Measurements from ENCODE around the gene ANKRD40CL. TPM values are rescaled to one million over a fixed set of nuclear protein-coding genes. Genes with fewer than 3 reads are reported as not detected.

Gene ANKRD40CL
- total RNA-seq, 3 donors from 2014 or later (not counting 1 experiment from before 2014, with no cell fraction given): not detected

DNA sequence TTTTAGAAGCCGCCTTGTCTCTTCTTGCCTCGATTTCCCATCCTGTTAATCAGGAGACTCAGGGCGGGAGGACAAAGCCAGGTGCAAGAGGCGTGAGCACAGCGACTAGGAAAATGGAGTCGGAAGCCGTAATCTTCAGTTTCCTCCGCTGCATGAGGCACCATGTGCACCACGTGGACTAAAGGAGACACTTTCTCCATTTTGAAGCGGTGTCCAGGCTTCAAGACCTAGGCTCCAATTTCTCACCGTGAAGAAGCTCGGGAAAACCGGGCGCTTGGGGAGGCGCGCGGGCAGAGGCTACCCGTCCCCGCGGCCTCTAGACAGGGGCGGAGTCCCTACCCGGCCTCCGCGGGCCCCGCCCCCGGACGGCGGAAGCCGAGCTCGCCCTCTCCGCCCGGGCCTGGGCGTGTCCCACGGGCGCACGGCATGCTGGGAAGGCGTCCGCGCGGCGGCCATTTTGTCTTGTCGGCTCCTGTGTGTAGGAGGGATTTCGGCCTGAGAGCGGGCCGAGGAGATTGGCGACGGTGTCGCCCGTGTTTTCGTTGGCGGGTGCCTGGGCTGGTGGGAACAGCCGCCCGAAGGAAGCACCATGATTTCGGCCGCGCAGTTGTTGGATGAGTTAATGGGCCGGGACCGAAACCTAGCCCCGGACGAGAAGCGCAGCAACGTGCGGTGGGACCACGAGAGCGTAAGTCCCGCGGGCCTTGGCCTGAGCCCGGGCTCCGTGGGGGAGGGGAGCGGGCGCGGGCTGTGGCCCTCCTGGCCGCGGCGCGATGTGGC is 48.0 kb downstream of the ANKRD40CL start, which contains the start of gene LUC7L3:
Gene LUC7L3 (plus strand): TSS at position 460 of the 780 bp plus-strand sequence. CDS start 130 bp downstream, at position 590.
- under 1% methylated on average over 76 of the region's 76 CpGs for WGBS (ENCODE audit: insufficient coverage)
- intact Hi-C loops (cut with micrococcal nuclease): loop anchor here (1.0 kb wide), 2 partner anchors 12 to 434 kb away; partner anchors contain the start of genes ANKRD40 and NME1
- peak within 1 kb of the TSS; percentile 99 for H3K4me3 Mint-ChIP-seq
- peak within 1 kb of the TSS; percentile 95 to 98 for H3K27ac Mint-ChIP-seq
- no peaks in the 10 kb centered on the region for H3K9me3 Mint-ChIP-seq
- DNase-seq (peak; percentile 95 to 96), ATAC-seq (peak; percentile 93 to 99 (median 95))
- no peaks in the 10 kb centered on the region for H3K36me3 ChIP-seq (ENCODE audit: control insufficient read depth, insufficient read depth, low read length)
- H3K9me3 ChIP-seq (ENCODE audit: control insufficient read depth, insufficient read depth, low read length): no peaks in the 10 kb centered on the region
- TF ChIP-seq, protein P1, sequence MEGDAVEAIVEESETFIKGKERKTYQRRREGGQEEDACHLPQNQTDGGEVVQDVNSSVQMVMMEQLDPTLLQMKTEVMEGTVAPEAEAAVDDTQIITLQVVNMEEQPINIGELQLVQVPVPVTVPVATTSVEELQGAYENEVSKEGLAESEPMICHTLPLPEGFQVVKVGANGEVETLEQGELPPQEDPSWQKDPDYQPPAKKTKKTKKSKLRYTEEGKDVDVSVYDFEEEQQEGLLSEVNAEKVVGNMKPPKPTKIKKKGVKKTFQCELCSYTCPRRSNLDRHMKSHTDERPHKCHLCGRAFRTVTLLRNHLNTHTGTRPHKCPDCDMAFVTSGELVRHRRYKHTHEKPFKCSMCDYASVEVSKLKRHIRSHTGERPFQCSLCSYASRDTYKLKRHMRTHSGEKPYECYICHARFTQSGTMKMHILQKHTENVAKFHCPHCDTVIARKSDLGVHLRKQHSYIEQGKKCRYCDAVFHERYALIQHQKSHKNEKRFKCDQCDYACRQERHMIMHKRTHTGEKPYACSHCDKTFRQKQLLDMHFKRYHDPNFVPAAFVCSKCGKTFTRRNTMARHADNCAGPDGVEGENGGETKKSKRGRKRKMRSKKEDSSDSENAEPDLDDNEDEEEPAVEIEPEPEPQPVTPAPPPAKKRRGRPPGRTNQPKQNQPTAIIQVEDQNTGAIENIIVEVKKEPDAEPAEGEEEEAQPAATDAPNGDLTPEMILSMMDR (IDR thresholded peaks at IDR 0.05): no peak
- H3K4me3 ChIP-seq (ENCODE audit: low read length): peak within 1 kb of the TSS; percentile 80
- H3K36me3 Mint-ChIP-seq: no peaks in the 10 kb centered on the region
- no peaks in the 10 kb centered on the region for H3K27me3 ChIP-seq (ENCODE audit: control insufficient read depth, insufficient read depth, low read length)
- peak within 1 kb of the TSS; percentile 96 for H3K27ac ChIP-seq (ENCODE audit: low read length)
- H3K27me3 Mint-ChIP-seq (ENCODE audit: low read depth in 2 of 2): no peaks in the 10 kb centered on the region
- peaks cover 33% of the 10 kb centered on the region in 2 donors for H3K4me1 Mint-ChIP-seq
- peaks cover 23% of the 10 kb centered on the region for H3K4me1 ChIP-seq (ENCODE audit: control insufficient read depth, insufficient read depth, low read length)

DNA sequence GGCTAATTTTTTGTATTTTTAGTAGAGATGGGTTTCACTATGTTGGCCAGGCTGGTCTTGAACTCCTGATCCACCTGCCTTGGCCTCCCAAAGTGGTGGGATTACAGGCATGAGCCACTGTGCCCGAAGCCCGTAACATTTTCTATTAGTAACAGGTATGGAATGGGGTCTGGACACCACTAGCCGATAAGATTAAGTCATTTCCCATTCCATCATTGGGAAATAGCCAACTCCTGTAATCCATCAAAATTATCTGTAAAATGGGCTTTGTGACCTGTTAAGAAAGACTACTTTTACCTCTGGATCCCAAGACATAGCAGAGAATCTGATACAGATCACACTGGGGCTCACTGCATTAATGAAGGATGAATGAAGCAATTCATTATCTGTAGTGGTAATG is 51.8 kb downstream of the ANKRD40CL start:
- Histone ChIP-seq H3K27me3 (ENCODE audit: control insufficient read depth, insufficient read depth, low read length) (no peaks in the 10 kb centered on the region), H3K4me3 (ENCODE audit: low read length) (no peak overlapping the region), H3K9me3 (ENCODE audit: control insufficient read depth, insufficient read depth, low read length) (no peaks in the 10 kb centered on the region), H3K4me1 (ENCODE audit: control insufficient read depth, insufficient read depth, low read length) (peaks cover 6% of the 10 kb centered on the region), H3K36me3 (ENCODE audit: control insufficient read depth, insufficient read depth, low read length) (no peaks in the 10 kb centered on the region), H3K27ac (ENCODE audit: low read length) (no peak overlapping the region)
- intact Hi-C loops (cut with micrococcal nuclease): no loop called here
- ATAC-seq (no peak), DNase-seq (no peak)
- H3K27me3 Mint-ChIP-seq (ENCODE audit: low read depth in 2 of 2): peaks cover 11 to 13% of the 10 kb centered on the region in 2 donors
- H3K27ac Mint-ChIP-seq: no peak overlapping the region
- TF ChIP-seq, protein P1 (IDR thresholded peaks at IDR 0.05): no peak
- no peak overlapping the region for H3K4me3 Mint-ChIP-seq
- WGBS (ENCODE audit: insufficient coverage): 94% methylated on average over 3 of the region's 3 CpGs
- no peaks in the 10 kb centered on the region for H3K9me3 Mint-ChIP-seq
- no peaks in the 10 kb centered on the region for H3K36me3 Mint-ChIP-seq
- H3K4me1 Mint-ChIP-seq: peaks cover 9% of the 10 kb centered on the region in 2 donors

DNA sequence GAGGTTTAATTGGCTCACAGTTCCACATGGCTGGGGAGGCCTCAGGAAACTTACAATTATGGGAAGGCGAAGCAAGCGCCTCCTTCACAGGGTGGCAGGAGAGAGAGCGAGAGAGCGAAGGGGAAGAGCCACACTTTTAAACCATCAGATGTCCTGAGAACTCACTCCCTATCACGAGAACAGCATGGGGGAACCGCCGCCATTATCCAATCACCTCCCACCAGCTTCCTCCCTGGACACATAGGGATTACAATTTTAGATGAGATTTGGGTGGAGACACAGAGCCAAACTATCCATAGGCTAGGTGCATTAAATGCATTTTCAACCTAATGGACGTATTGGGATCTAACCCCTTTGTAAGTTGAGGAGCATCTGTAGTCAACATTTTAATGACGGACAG is 54.7 kb downstream of the ANKRD40CL start:
- no peak for ATAC-seq
- Histone ChIP-seq H3K9me3 (ENCODE audit: control insufficient read depth, insufficient read depth, low read length) (no peaks in the 10 kb centered on the region), H3K4me3 (ENCODE audit: low read length) (no peak overlapping the region), H3K27me3 (ENCODE audit: control insufficient read depth, insufficient read depth, low read length) (no peaks in the 10 kb centered on the region), H3K27ac (ENCODE audit: low read length) (no peak overlapping the region), H3K4me1 (ENCODE audit: control insufficient read depth, insufficient read depth, low read length) (peaks cover 17% of the 10 kb centered on the region), H3K36me3 (ENCODE audit: control insufficient read depth, insufficient read depth, low read length) (no peaks in the 10 kb centered on the region)
- Mint-ChIP-seq H3K9me3 (no peaks in the 10 kb centered on the region), H3K27ac (no peak overlapping the region), H3K4me3 (no peak overlapping the region), H3K27me3 (ENCODE audit: low read depth in 2 of 2) (peaks cover 11 to 13% of the 10 kb centered on the region in 2 donors), H3K4me1 (peaks cover 11 to 12% of the 10 kb centered on the region in 2 donors), H3K36me3 (no peaks in the 10 kb centered on the region)
- intact Hi-C loops (cut with micrococcal nuclease): no loop called here
- no peak for DNase-seq
- WGBS (ENCODE audit: insufficient coverage): 95% methylated on average over 6 of the region's 9 CpGs
- TF ChIP-seq, protein P1 (IDR thresholded peaks at IDR 0.05): no peak

Other genes starting within 250 kb of the ANKRD40CL start
- gene EPN3, start 234.8 kb downstream of the ANKRD40CL start, total RNA-seq: not detected
- gene SPATA20, start 220.3 kb downstream of the ANKRD40CL start, total RNA-seq: 10 to 100 TPM; 30.7 to 45.5 (median 32.5) TPM
- gene CACNA1G, start 206.8 kb downstream of the ANKRD40CL start, total RNA-seq: not detected
- gene ABCC3, start 132.6 kb downstream of the ANKRD40CL start, total RNA-seq: 10 to 100 TPM in 1 of 3 donors, 1 to 10 TPM in 2; 1.6 to 13.2 (median 5.9) TPM
- 10 to 100 TPM; 22.1 to 32.0 (median 30.8) TPM for gene ANKRD40, start 59.6 kb downstream of the ANKRD40CL start, total RNA-seq
- 100 to 1,000 TPM; 152 to 213 (median 196) TPM for gene LUC7L3, start 47.9 kb downstream of the ANKRD40CL start, total RNA-seq
- gene WFIKKN2, start 68.1 kb upstream of the ANKRD40CL start, total RNA-seq: not detected
- 100 to 1,000 TPM in 2 of 3 donors, 10 to 100 TPM in 1; 51.1 to 123 (median 110) TPM for gene TOB1, start 98.8 kb upstream of the ANKRD40CL start, total RNA-seq